ENCODE results near the gene TRPV2. TPM values are rescaled to one million over a fixed set of nuclear protein-coding genes. Genes with fewer than 3 reads are reported as not detected.

The TRPV2 gene
- total RNA-seq, 1 experiment from 2014 or later, result 1.0 TPM

- Histone ChIP-seq H2BK20ac (ENCODE audit: low read depth, low read length, poor library complexity, severe bottlenecking) (no peak overlapping the region), H2AFZ (ENCODE audit: low read length) (no peak overlapping the region), H3K27ac (ENCODE audit: insufficient read length, low read depth, low read length) (no peak overlapping the region), H2BK15ac (ENCODE audit: low read depth, low read length) (no peak overlapping the region), H3K4ac (ENCODE audit: low read depth, low read length) (no peak overlapping the region), H4K20me1 (ENCODE audit: control insufficient read depth, insufficient read depth, insufficient read length) (no peaks in the 10 kb centered on the region), H4K91ac (ENCODE audit: insufficient read length, low read depth, low read length) (no peak overlapping the region), H2BK5ac (ENCODE audit: insufficient read length, low read length) (no peak overlapping the region), H3K79me1 (ENCODE audit: insufficient read depth, low read depth, low read length, poor library complexity, severe bottlenecking) (no peaks in the 10 kb centered on the region), H4K5ac (ENCODE audit: insufficient read length, low read depth, low read length) (no peak overlapping the region), H2AK5ac (ENCODE audit: insufficient read length, low read length) (no peak overlapping the region), H3K79me2 (ENCODE audit: insufficient read depth, low read length) (no peaks in the 10 kb centered on the region), H3K9me3 (ENCODE audit: control insufficient read depth, low read depth, low read length) (no peaks in the 10 kb centered on the region), H3K9ac (ENCODE audit: extremely low read depth, insufficient read length, low read length) (no peak overlapping the region), H3K56ac (ENCODE audit: insufficient read length, low read depth, low read length) (no peak overlapping the region), H2BK12ac (ENCODE audit: insufficient read length, low read depth, low read length) (no peak overlapping the region), H3K14ac (ENCODE audit: insufficient read depth, low read length) (no peak overlapping the region; the same call in 1 of the 2 replicates), H3K27me3 (ENCODE audit: insufficient read depth, low read length) (no peaks in the 10 kb centered on the region), H2BK120ac (ENCODE audit: low read depth, low read length, poor library complexity, severe bottlenecking) (no peak overlapping the region), H3K23ac (ENCODE audit: insufficient read length, low read depth, low read length) (no peak overlapping the region), H4K8ac (replicated peaks; ENCODE audit: insufficient read length, low read depth, low read length) (no peak overlapping the region), H3K23me2 (ENCODE audit: insufficient read length, low read depth, low read length, poor library complexity, severe bottlenecking) (peaks cover 4% of the 10 kb centered on the region), H3K4me1 (ENCODE audit: insufficient read depth, low read length) (peaks cover 16% of the 10 kb centered on the region; the same call in 1 of the 2 replicates), H3K4me2 (ENCODE audit: insufficient read depth, insufficient read length, low read length) (no peak overlapping the region), H3K18ac (ENCODE audit: insufficient read length, low read depth, low read length) (no peak overlapping the region), H3T11ph (ENCODE audit: low read length) (no peak overlapping the region)
- WGBS (ENCODE audit: extremely low coverage, insufficient read length, low lambda C conversion rate), result no CpG with 5 or more reads among the region's 8 CpGs
- H3K9me3 Mint-ChIP-seq, result no peaks in the 10 kb centered on the region; a peak in 1 of 5 replicates
- H3K4me3 Mint-ChIP-seq, result peak overlapping the region in 1 of 2 experiments; percentile 17; a peak in 1 of 5 replicates
- H3K27ac Mint-ChIP-seq, result peak overlapping the region in 2 of 3 experiments; percentile 51 to 74; a peak in 1 of 7 replicates
- peaks cover 0 to 2% (median 0%) of the 10 kb centered on the region in 3 experiments; a peak in 2 of 7 replicates for H3K36me3 Mint-ChIP-seq (ENCODE audit: insufficient read depth in 1 of 3, low read depth in 3 of 3)
- TF ChIP-seq CTCF (conservative IDR thresholded peaks at IDR 0.05), result no peak
- peaks cover 58 to 68% of the 10 kb centered on the region in 2 experiments for H3K4me1 Mint-ChIP-seq
- DNase-seq, result no peak
- no peaks in the 10 kb centered on the region for H3K27me3 Mint-ChIP-seq (ENCODE audit: low read depth)
Measured at GRCh38 chr17:16483021-16483645, 67.8 kb downstream of the TRPV2 start.
